ENCODE data around the gene FCRL4.

DNA sequence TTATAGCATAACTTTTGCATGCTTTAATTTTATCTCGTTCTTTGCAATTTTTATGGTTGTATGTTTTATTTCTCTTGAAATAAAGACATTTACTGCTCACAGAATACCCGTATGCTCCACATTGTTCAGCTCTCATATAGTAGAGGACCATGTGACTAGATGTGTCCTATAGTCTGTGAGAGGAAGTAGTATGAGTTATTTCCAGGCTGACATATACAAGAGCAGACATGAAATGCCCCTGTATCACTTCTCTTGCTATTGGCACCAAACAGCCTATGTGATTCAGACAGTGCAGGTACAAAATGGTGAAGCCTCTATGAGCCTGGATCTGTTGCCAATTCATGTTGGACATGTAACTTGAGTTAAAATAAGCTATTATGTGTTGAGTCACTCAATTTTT, 39.8 kb downstream of the FCRL4 start:
- TF ChIP-seq ETV6 (CRISPR knock-in tag; IDR thresholded peaks at IDR 0.05): no peak
- TF ChIP-seq, protein P1, sequence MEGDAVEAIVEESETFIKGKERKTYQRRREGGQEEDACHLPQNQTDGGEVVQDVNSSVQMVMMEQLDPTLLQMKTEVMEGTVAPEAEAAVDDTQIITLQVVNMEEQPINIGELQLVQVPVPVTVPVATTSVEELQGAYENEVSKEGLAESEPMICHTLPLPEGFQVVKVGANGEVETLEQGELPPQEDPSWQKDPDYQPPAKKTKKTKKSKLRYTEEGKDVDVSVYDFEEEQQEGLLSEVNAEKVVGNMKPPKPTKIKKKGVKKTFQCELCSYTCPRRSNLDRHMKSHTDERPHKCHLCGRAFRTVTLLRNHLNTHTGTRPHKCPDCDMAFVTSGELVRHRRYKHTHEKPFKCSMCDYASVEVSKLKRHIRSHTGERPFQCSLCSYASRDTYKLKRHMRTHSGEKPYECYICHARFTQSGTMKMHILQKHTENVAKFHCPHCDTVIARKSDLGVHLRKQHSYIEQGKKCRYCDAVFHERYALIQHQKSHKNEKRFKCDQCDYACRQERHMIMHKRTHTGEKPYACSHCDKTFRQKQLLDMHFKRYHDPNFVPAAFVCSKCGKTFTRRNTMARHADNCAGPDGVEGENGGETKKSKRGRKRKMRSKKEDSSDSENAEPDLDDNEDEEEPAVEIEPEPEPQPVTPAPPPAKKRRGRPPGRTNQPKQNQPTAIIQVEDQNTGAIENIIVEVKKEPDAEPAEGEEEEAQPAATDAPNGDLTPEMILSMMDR (IDR thresholded peaks at IDR 0.05): no peak
